Keratinocyte (primary cell): ENCODE measurements around the gene LRRC71. TPM values are rescaled to one million over a fixed set of nuclear protein-coding genes. Genes with fewer than 3 reads are reported as not detected.

Source experiments
- DNase-seq: peaks from one replicate; pipeline ENCODE4 v3.0.0-alpha.2; 2011; ENCODE audit warnings: low read depth, missing footprints, low spot score
- FAIRE-seq: peaks from 2 replicates; lab custom pipeline; 2011; peaks lifted over from hg19 to GRCh38; lab: Jason Lieb, UNC
- H2AFZ ChIP-seq: 2 replicates; pipeline ENCODE4 v1.6.0; 2012; ENCODE audit warnings: low read length, control low read depth, inconsistent platforms; ENCODE audit not compliant: control insufficient read depth
- H3K27ac ChIP-seq: 2 replicates; pipeline ENCODE4 v1.5.1; 2011; ENCODE audit warnings: low read length; ENCODE audit not compliant: control insufficient read depth, insufficient read depth
- H3K27me3 ChIP-seq: 3 replicates; pipeline ENCODE4 v1.6.0; 2011; ENCODE audit warnings: low read length; ENCODE audit not compliant: control insufficient read depth, insufficient read depth; ENCODE audit errors: extremely low read depth
- H3K36me3 ChIP-seq, 2 experiments: 2 replicates in 1 of 2; 3 replicates in 1 of 2; pipeline ENCODE4 v1.5.1; 2011; ENCODE audit warnings: low read length in 2 of 2, mild to moderate bottlenecking in 1 of 2; ENCODE audit not compliant: control insufficient read depth in 2 of 2, insufficient read depth in 2 of 2; ENCODE audit errors: extremely low read depth in 1 of 2
- H3K4me1 ChIP-seq: 3 replicates; pipeline ENCODE4 v1.5.1; 2011; ENCODE audit warnings: low read length; ENCODE audit not compliant: control insufficient read depth, insufficient read depth; ENCODE audit errors: extremely low read depth
- H3K4me2 ChIP-seq: 3 replicates; pipeline ENCODE4 v1.6.0; 2011; ENCODE audit warnings: low read depth, low read length; ENCODE audit not compliant: control insufficient read depth, insufficient read depth; ENCODE audit errors: extremely low read depth
- H3K4me3 ChIP-seq, 3 experiments: fragments of 200-600 bp in 1 of 3; sonication (generic) in 1 of 3; 2 replicates in 2 of 3; 3 replicates in 1 of 3; pipeline ENCODE4 v1.5.1; 2011 to 2016; ENCODE audit warnings: low read length in 3 of 3, mild to moderate bottlenecking in 3 of 3, control low read depth in 2 of 3, inconsistent platforms in 1 of 3, low read depth in 1 of 3, mixed read lengths in 1 of 3, mixed run types in 1 of 3, moderate library complexity in 1 of 3; ENCODE audit not compliant: control insufficient read depth in 2 of 3, insufficient read depth in 2 of 3; ENCODE audit errors: extremely low read depth in 1 of 3
- H3K79me2 ChIP-seq: 2 replicates; pipeline ENCODE4 v1.6.0; 2012; ENCODE audit warnings: low read length; ENCODE audit not compliant: control insufficient read depth, insufficient read depth
- H3K9ac ChIP-seq: 3 replicates; pipeline ENCODE4 v1.6.0; 2011; ENCODE audit warnings: low read length; ENCODE audit not compliant: control insufficient read depth, insufficient read depth; ENCODE audit errors: extremely low read depth
- H3K9me1 ChIP-seq: 3 replicates; pipeline ENCODE4 v1.6.0; 2011; ENCODE audit warnings: low read length; ENCODE audit not compliant: control insufficient read depth, insufficient read depth; ENCODE audit errors: extremely low read depth
- H3K9me3 ChIP-seq: 2 replicates; pipeline ENCODE4 v1.5.1; 2012; ENCODE audit warnings: low read depth, low read length; ENCODE audit not compliant: control insufficient read depth
- H4K20me1 ChIP-seq: 3 replicates; pipeline ENCODE4 v1.6.0; 2011; ENCODE audit warnings: low read length; ENCODE audit not compliant: control insufficient read depth, insufficient read depth; ENCODE audit errors: extremely low read depth
- EZH2 ChIP-seq: IDR thresholded peaks from one replicate; pipeline ENCODE4 v1.6.1; 2012; ENCODE audit warnings: inconsistent platforms, mild to moderate bottlenecking, low read length, moderate library complexity
- dilution Hi-C: fragments of 300-500 bp; cut with MboI; formaldehyde crosslinking; loops from one replicate; pipeline ENCODE4 v1.7.0; 2020; ENCODE audit warnings: low sequenced_read_pairs; ENCODE audit not compliant: extremely low pct_ligation_motif_present
- polyA plus RNA-seq, 5 experiments: library from polyadenylated mRNA; depleted of rRNA in 3 of 5; stranded (reverse) in 3 of 5; stranded (forward) in 1 of 5; unstranded in 1 of 5; fragments of >200 nt; gene quantifications; 1 replicate in 1 of 5; 2 replicates in 3 of 5; 3 replicates in 1 of 5; pipeline versions ENCODE4 v1.2.1 to v1.2.3, GENCODE V29; 2011 to 2012; ENCODE audit warnings: missing spikeins in 2 of 5, low read depth in 1 of 5, low replicate concordance in 1 of 5
- TF ChIP-seq, protein P1 (sequence below), 3 experiments: IDR thresholded peaks in 1 of 3; conservative IDR thresholded peaks in 1 of 3; optimal IDR thresholded peaks in 1 of 3; 2 replicates in 2 of 3; 3 replicates in 1 of 3; pipeline versions ENCODE3 to v1.5.1; 2011; ENCODE audit warnings: low read length in 3 of 3, mild to moderate bottlenecking in 3 of 3, moderate library complexity in 2 of 3, control low read depth in 1 of 3, inconsistent platforms in 1 of 3; ENCODE audit not compliant: insufficient read depth in 2 of 3; ENCODE audit errors: extremely low read depth in 1 of 3

LRRC71 gene
- polyA plus RNA-seq, 1 donor (not counting 4 experiments of a cell fraction or from before 2014, with no cell fraction given): not detected

DNA sequence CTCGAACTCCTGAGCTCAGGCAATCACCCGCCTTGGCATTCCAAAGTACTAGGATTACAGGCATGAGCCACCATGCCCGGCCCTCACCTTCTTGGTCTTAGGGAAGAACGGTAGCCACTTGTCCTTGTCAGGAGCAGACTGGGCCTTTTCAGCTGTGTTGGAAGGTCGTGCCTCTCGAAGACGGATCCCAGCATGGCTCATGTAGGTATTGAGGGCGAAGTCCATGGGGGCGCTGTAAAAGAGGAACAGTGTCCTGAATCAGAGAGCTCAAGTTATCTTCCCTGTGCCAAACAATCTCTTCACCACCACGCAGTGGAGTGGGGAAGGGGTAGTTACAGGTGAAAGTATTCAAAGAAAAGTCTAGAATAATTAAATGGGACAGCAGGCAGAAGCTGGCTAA, 35.9 kb downstream of the LRRC71 start:
- H3K36me3 ChIP-seq: peaks cover 17 to 18% of the 10 kb centered on the region in 2 experiments

DNA sequence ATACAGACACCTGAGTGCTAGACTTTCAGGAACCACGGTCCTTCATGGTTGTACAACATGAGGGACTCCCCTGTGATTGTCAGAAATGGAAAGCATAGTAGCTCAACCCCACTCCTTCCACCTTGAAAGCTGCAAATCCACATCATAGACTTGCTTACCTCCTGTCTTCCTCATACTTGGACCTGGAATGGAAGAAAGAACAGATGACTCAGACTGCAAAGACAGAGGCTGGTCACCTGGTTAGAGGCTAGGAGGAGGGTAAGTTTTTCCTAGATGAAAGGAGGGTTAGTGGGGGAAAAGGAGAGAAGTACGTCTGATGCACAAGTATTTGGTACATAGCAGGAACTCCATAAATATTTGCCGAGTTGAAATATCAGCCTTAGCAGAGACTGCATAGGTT, 37.2 kb downstream of the LRRC71 start:
- no peak for DNase-seq
- Histone ChIP-seq H3K4me2 (no peak overlapping the region), H3K9me3 (no peaks in the 10 kb centered on the region), H3K36me3 (peaks cover 18% of the 10 kb centered on the region in 2 experiments), H3K79me2 (no peaks in the 10 kb centered on the region), H2AFZ (no peak overlapping the region), H3K9ac (no peak overlapping the region), H4K20me1 (no peaks in the 10 kb centered on the region), H3K4me3 (no peak overlapping the region), H3K27ac (no peak overlapping the region), H3K9me1 (no peaks in the 10 kb centered on the region), H3K4me1 (no peaks in the 10 kb centered on the region), H3K27me3 (no peaks in the 10 kb centered on the region)
- FAIRE-seq: no peak
- no peak for TF ChIP-seq EZH2
- TF ChIP-seq, protein P1, sequence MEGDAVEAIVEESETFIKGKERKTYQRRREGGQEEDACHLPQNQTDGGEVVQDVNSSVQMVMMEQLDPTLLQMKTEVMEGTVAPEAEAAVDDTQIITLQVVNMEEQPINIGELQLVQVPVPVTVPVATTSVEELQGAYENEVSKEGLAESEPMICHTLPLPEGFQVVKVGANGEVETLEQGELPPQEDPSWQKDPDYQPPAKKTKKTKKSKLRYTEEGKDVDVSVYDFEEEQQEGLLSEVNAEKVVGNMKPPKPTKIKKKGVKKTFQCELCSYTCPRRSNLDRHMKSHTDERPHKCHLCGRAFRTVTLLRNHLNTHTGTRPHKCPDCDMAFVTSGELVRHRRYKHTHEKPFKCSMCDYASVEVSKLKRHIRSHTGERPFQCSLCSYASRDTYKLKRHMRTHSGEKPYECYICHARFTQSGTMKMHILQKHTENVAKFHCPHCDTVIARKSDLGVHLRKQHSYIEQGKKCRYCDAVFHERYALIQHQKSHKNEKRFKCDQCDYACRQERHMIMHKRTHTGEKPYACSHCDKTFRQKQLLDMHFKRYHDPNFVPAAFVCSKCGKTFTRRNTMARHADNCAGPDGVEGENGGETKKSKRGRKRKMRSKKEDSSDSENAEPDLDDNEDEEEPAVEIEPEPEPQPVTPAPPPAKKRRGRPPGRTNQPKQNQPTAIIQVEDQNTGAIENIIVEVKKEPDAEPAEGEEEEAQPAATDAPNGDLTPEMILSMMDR (optimal IDR thresholded peaks at IDR 0.05 in 1 of 3, IDR thresholded peaks at IDR 0.05 in 1 of 3, conservative IDR thresholded peaks at IDR 0.05 in 1 of 3; ENCODE audit: extremely low read depth in 1 of 3, insufficient read depth in 2 of 3, low read length in 3 of 3): no peak
- dilution Hi-C loops: no loop called here

More for the DNA sequence above, 35.9 kb downstream of the LRRC71 start:
- H3K9me1 ChIP-seq: no peaks in the 10 kb centered on the region
- no peaks in the 10 kb centered on the region for H3K4me1 ChIP-seq
- no peak for FAIRE-seq
- H3K9me3 ChIP-seq: no peaks in the 10 kb centered on the region
- no peaks in the 10 kb centered on the region for H3K27me3 ChIP-seq
- H3K4me2 ChIP-seq: no peak overlapping the region
- dilution Hi-C loops: no loop called here
- TF ChIP-seq, protein P1 (optimal IDR thresholded peaks at IDR 0.05 in 1 of 3, IDR thresholded peaks at IDR 0.05 in 1 of 3, conservative IDR thresholded peaks at IDR 0.05 in 1 of 3; ENCODE audit: extremely low read depth in 1 of 3, insufficient read depth in 2 of 3, low read length in 3 of 3): no peak
- no peak for TF ChIP-seq EZH2
- H3K9ac ChIP-seq: no peak overlapping the region
- no peak overlapping the region for H2AFZ ChIP-seq
- no peaks in the 10 kb centered on the region for H4K20me1 ChIP-seq
- no peak for DNase-seq
- H3K27ac ChIP-seq: no peak overlapping the region
- no peak overlapping the region for H3K4me3 ChIP-seq
- no peaks in the 10 kb centered on the region for H3K79me2 ChIP-seq
